NCI-H1105 treated with DMSO at 0.1 percent for 48 hours (cell line): ENCODE results near the gene PPARGC1A.

Source experiments
- DNase-seq: peaks from one replicate; lab custom pipeline; 2025; lab: John Stamatoyannopoulos, UW

PPARGC1A gene

DNA sequence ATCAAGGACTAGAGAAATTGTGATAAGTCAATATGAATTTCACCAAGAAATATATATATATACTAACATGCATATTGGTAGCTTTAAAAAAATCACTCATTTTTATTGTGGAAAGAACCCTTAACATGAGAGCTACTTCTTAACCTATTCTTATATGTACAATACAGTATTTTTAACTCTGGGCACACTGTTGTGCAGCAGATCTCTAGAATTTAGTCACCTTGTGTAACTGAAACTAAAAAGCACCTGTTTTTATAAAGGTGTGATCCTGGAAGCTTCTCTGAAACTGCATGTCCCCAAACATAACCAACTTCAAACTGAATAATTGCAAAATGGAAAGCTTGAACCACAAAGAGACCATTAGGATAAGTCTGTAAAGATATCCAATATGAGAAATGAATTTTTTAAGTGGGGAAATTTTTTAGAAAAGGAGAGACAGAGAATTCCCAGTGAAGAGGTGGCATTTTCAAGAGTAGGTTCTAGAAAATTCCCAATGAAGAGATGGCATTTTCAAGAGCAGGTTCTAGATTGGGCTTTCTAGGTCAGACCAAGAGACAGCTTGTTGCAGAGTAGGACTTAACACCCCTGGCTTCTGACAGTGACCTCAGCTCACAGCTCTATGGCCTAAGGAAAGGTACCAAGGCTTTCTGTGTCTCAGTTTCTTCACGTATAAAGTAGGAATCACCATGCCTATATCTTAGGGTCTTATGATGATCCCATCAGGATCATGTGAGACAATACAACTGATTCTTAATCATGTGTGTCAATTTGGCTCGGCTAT lies 22.0 kb upstream of the PPARGC1A start:
- no peak for DNase-seq

DNA sequence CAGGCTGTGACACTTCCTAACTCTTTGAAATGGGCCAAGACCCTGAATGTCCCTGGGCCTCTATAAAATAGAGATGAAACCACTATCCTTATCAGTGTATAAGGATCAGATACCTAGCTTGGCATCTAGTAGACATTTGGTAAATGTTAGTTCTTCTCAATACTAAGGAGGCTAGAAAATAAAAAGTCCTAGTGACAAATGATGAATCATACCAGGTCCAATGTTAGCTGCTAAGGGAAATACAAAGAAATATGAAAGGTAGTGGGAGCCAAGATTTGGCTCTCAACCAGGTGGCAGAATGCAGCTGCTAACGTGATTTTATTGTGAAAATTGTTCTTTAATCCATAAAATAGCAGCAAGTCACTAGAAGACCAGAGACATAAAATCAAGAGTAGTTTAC lies 19.8 kb upstream of the PPARGC1A start:
- DNase-seq, result no peak

DNA sequence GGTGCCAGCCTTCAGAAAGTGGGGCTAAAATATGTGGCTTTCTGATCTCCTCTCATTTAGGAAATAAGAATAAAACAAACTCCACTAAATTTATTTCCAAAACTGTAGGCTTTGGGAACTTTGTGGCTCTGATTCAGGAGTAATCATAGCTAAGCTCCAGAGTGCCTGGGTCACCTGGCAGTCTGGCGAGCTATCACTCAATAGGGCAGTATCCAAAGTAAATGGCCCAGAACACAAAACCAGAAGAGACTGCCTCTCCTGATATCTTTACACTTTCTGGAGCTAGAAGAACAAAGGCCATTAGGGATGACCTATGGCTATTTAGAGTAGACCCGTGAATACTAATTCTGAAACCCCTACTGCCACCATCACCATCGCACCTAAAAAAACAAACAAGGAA lies 17.0 kb upstream of the PPARGC1A start:
- no peak for DNase-seq

DNA sequence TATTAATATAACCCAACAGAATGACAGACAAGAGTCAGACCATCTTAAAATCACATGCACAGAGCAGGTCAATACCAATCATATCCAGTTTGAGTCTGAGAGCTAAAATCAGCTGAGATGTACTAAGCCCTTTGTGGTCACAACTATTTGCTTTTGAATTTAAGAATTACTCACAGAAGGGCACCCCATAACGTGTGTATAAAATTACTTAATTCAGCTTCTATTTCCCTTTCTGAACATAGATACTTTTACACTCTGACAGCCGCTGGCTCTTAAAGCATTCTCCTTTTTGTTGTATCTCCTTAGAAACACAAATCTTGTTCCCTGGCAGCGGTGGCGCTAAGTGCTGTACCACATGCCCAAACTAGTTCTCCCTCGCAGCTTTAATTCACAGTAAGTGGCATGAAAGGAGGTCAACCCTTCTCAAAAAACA lies 14.8 kb upstream of the PPARGC1A start:
- peak; percentile 70 for DNase-seq

DNA sequence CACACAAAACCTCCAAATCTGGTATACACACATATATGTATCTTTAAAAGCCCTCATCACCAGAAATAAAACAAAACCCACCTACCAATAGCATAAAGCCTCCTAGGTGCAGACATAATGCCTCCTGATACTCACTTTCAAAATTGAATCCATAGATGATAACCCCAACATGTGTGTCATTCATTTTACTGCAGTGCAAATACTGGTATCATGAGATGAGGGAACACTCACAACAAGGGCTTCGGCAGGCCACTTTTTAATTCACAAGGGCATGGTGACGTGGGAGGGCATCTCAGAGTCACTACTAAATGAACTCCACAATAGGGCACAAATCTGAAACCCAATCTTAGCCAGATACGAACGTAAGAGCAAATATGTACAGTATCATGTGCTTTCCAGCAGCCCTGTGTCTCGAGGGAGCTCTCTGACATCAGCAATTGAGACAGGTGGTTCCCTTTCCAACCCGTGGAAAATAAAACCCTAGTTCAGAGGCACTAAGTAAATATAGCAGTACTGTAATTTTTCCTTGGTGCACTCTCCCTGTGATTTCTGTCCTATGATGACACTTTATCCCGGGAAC lies 14.1 kb upstream of the PPARGC1A start:
- peak; percentile 61 for DNase-seq

DNA sequence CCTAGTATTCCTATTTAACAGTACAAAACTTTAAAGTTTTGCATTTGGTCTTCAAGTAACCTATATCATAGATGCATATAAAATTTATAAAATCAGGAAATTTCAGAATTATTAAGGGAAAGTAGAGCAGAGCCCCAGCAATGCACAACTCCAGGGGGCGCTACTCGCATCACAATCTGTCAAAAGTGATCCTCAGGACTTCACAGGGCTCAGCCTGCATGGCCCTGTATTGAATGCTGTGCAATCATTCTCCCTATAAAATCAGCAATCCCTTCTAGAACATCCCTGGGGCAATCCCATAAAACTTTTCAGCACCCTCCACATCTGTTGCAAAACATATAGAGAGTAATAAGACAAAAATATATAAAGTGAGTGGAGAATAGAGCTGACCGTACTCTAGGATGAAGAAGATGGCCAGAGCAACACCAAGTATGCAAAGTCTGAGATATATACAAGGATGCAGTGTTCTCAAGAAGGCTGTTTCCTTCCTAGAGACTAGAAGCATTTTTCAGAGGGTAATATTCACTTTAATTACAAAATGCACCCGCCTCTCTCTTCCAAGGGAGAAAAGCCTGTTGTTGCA lies 12.5 kb upstream of the PPARGC1A start:
- DNase-seq, result no peak

DNA sequence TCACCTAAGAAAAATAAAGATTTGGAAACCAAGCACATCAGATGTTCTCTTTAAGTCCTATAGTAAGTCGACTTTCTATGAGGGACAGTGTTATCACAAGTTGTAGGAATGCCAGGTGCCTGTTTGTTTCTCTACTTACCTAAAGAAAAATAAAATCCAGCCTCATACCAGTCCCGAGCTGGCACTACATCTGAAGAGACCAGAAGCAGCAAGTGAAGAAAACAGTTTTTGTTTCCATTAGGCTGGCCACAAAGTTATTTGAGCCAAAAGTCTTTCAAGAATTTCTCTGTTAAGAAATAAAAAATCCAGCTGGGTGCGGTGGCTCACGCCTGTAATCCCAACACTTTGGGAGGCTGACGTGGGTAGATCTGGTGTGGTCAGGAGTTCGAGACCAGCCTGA lies 10.8 kb upstream of the PPARGC1A start:
- no peak for DNase-seq

DNA sequence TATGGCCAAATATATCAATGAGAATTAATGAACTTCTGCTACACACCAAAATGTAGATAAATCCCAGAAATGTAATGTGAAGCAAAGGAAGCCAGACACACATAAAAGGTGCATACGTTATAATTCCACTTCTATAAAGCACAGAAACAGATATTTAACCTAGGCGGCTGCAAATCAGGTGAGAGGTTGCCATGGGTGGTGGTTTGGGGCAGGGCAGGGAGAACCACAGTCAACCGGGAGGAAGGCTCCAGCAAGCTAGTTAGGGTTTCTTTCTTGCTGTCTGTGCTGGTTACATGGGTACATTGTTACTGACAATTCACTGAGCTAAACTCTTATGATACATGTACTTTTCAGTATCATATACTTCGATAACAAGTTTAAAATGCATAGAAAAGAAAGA lies 9.7 kb upstream of the PPARGC1A start:
- DNase-seq, result no peak

DNA sequence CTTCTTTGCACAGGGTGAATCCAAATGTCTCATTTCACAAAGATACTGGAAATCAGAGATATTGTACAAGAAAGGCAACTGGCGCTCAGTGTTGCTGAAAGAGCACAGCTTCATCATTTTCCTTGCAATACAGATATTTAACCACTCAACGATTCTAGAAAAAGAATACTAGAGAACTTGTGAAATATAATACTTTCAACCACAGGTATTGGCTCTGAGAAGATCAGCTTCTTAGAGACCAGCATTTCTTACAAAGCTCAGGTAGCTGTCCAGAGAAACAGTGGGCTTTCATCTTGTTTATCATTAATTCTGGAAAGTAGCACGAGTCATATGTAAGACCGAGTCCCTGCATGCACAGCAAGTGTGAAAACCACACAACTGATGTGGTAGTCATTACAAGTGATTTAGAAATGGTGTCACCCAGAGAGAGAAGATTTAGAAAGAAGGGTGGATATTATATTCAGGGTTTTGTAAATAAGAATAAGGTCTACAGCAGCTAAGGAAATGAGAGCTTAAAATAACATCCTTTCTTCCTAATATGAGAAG lies 7.8 kb upstream of the PPARGC1A start:
- no peak for DNase-seq

DNA sequence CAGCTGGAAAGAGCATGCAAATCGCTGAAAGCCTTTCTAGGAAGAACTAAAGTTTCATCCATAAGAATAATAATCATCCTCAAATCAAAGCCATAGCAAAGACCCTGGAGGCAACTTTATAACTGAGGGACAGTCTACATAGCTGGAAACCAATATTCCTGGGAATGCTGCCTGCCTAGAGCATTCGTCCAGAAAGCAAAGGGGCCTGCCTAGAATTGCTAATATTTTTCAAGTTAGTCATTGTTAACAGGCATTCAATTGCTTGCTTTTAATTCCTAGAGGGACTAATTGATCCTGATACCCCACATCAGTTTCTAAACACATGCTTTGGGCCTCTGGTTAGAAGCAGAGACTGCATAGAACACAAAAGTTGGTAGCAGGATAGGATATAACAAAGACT lies 4.2 kb upstream of the PPARGC1A start:
- DNase-seq, result no peak

DNA sequence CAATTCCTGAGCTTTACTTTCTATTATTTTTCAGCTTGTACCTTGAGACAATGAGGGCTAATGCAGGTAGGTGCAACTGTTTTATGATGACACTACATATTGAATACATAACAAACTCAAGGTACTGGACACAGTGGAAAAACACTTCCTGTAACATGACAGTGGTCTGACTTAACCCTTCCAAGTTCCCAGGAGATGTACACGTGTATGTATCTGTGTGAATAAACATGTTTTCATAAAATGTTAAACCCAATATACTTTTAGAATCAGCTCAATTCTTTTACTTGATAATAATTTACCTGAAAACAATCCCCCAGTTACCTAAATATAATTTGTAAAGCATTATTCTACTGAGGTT lies 1.2 kb upstream of the PPARGC1A start:
- no peak for DNase-seq

DNA sequence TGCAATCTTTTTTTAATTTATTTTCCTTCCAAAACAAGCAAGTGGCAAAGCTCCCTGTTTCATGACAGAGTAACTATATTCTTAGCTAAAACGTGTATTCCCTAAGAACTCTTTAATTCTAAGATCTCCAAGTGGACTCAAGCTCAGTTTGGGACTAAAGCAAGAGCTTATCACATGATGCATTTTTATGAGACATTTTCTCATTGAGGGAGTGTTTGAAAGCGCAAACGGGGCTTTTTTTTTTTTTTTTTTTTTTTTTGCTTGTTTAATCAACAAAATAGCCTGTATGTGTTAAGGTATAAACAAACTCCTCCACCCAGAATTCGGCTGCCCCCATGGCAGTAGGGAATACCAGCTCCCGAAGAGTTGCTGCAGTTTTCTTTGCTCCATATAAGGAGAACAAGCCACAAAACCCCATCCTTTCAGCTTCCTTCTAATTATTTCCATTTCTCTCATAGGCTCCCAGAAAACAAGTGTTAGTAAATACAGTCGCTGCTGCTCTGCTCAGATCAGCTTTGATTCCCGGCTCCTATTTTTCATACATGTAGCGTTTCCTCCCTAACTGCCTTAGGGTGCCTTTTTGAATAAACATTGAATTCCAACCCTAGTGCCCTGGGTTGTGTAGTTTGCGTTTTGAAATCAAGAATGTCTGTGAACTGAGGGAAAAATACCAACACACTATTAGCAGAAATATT lies 669 bp upstream of the PPARGC1A start:
- DNase-seq, result no peak

DNA sequence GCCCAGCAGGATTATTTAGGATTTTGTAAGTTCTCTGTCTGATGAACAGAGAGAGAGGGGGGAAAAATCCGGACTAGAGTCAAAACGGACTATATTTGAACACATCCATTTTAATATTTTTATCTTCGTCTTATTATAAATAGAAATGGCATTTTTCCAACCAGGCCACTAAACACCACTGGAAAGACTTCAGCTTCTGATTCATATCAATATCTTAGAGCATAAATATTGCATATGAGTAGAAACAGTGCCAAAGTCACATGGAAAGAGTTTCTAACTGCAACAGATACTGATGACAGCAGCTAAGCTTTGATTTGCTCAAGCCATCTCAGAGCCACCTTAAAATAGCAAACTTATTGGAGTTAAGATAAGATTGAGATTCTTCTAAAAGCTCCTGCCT lies 456 bp downstream of the PPARGC1A start:
- DNase-seq, result no peak

DNA sequence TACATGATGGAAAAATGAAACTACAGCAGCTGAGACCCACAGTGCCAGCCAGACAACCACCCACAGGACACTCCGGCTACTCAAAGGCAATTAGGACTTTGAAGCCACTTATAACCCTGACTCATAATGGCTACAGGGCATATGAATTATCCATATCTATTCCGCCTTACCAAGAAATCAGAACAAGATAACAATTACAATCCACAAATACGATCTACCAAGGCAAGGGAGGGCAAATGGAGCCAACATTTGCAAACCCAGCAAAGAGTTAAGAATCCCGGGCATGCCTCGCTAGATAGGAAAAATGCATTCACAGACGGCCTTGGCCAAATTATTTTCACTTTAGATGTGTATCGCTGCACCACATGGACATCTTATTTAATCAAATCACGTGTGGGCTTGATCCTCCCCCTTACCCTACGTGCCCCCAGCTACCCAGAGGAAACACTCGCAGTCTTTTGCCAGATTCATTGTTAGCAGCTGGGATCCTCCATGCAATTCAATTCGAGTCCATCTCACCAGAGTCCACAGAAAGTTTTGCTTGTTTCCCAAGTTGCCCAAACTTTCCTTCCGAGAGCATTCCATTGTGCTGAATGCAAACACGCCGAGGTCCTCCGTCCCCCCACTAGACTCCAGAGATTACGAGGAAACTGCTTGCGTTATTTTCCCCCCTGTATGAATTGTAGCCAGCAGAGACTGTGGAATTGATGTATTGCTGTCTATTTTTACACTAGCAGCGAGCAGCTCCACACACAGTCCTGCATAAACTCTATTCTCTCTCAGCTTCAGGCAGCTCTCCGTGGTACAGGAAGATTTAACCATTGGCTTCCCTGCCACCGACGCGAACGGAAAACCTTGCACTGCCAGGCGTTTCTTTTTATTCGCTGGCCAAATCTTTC lies 1.2 kb downstream of the PPARGC1A start:
- peak; percentile 16 for DNase-seq

DNA sequence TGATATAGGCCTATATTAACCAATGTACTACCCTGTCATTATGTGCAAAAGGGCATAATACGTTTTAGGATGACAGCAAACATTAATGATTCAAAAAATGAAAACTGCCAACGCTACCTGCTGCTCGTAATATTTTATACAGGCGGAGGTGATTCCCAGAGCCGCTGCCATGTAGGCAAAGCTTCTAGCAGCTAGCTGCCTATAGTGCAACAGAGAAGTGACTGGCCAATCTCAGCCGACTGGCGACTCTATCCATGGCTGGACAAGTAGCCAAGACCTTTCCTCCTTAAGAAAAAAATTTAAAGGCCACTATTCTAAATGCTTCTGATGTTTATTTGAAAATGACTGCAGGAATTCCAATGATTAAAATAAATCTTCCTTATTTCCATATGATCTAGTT lies 1.9 kb downstream of the PPARGC1A start:
- DNase-seq, result no peak

DNA sequence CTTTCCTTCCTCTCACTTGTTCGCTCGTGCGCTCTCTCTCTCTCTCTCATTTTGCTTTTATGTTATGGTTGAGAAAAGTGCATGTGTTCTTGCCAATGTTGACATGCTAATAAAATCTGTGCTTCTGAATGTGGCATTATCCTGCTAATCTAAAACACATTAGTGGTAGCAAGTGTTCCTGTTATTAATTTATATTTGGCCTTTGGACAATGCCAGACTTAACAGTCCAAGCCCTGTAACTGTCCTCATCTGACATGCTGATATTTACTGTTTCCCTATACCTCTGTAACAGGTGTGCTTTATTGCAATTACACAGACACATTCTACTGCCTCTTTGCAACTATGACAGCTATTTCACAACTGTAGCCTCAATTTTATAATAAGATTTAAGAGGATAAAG lies 2.7 kb downstream of the PPARGC1A start:
- DNase-seq, result no peak

DNA sequence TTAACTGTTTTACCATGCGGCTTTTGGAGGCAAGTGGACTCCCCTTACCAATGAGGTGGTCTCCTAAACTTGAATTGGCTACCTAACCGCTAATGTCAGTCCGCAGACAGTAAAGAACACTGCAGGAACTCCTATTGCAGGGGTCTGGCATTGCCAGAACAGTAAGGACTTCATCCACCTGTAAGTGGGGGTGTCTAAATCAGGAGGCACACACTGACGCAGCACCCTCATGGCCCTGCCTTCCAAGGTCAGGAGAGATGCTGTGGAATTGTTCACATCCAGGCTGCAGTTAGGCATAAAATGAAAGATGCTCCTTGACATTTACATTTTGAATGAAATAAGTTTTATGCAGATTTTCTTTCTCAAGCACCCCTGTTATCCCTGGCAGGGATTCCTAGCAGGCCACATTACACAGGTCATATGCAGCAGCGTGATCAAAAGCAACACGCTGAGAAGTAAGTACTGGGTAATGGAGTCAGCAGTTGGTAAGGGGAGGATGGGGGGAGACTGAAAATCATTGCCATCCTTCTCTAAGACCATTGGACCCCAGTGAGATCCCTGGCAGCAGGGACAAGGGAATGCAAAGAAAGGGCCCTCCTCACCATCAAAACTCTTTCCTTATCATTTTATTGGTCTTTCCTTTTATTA lies 3.8 kb downstream of the PPARGC1A start:
- DNase-seq, result no peak

DNA sequence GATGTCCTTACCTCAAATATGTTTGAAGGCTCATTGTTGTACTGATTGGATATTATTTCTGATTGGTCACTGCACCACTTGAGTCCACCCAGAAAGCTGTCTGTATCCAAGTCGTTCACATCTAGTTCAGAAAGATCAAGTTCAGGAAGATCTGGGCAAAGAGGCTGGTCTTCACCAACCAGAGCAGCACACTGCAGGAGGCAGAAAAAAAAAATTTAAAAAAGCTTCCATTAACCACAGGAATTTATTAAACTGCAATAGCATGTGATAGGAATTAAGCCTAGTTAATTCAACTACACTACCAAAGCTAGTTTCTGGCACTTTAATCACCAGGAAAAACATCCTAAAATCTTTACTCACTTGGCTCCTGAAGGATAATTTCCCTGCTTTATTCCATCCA lies 5.1 kb downstream of the PPARGC1A start:
- no peak for DNase-seq

DNA sequence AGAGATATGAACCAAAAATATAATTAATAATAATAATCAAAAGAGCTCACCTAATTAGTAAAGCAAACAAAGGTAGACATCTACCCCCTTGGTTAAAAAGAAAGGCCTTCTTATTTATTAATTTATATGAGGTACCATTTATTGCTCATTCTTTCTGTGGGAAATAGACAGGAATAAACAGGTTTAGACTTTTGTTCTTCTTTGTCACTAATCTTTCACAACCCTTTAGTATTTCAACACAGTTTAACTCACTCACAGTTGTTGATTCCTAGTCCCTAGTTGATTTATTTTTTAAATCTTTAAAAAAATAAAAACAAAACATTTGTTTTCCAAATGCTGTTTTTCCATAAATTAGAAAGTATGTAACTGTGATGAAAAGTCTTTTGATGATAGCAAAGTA lies 5.6 kb downstream of the PPARGC1A start:
- DNase-seq, result no peak

DNA sequence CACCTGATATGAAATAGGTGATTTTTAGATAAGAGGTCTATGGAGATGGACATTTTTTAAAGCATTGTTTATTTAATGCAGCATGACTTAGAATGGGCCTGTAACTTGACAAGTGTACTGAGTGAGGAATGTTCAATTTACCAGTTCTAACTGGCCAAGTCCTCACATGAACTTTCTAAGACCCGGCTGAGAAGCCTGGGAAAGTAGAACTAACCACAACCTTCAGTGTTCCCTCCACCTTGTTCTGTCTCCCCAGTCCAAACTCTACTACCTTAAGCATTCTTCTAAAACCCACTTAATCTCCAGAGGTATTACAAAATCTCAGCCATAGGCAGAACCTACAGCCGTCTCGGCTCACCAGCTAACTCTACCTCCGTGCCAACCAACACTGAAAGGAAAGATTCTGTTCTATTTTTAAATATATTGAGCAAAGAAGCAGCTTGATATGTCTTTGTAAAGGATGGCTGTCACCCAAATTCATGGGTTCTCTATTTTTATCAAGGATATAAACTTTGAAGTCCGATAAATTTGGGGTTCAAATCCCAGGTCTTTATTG lies 6.8 kb downstream of the PPARGC1A start:
- no peak for DNase-seq
